DND-41 (cell line): ENCODE results near the gene DBNDD1.

Experiments
- ATAC-seq: fragments of 200-7000 bp; cut with Tn5 transposase; 3 replicates; pipeline ENCODE4 v1.9.1; 2021; ENCODE audit warnings: low read depth; ENCODE audit not compliant: insufficient read depth
- DNase-seq: peaks from one replicate; pipeline ENCODE4 v3.0.0-alpha.2; 2020
- H2AFZ ChIP-seq: 2 replicates; pipeline ENCODE4 v1.6.0; 2012; ENCODE audit warnings: low read depth, low read length
- H3K27ac ChIP-seq: 2 replicates; pipeline ENCODE4 v1.5.1; 2012; ENCODE audit warnings: low read length, inconsistent platforms
- H3K27me3 ChIP-seq: fragments of 200-600 bp; sonication (generic); 2 replicates; pipeline ENCODE4 v1.6.0; 2012; ENCODE audit warnings: low read length, mild to moderate bottlenecking, inconsistent platforms; ENCODE audit not compliant: insufficient read depth, poor library complexity
- H3K36me3 ChIP-seq: 2 replicates; pipeline ENCODE4 v1.5.1; 2012; ENCODE audit warnings: low read length, inconsistent platforms; ENCODE audit not compliant: insufficient read depth
- H3K4me1 ChIP-seq: 2 replicates; pipeline ENCODE4 v1.5.1; 2012; ENCODE audit warnings: mild to moderate bottlenecking, low read length; ENCODE audit not compliant: insufficient read depth
- H3K4me2 ChIP-seq: 2 replicates; pipeline ENCODE4 v1.6.0; 2012; ENCODE audit warnings: mild to moderate bottlenecking, moderate library complexity, low read length, inconsistent platforms; ENCODE audit not compliant: insufficient read depth
- H3K4me3 ChIP-seq, 2 experiments: fragments of 200-600 bp in 1 of 2; shearing (Covaris generic) in 1 of 2; 2 replicates each; pipeline ENCODE4 v1.5.1; 2012 to 2016; ENCODE audit warnings: inconsistent platforms in 2 of 2, low read length in 2 of 2, mild to moderate bottlenecking in 2 of 2, low read depth in 1 of 2, moderate library complexity in 1 of 2
- H3K79me2 ChIP-seq: 2 replicates; pipeline ENCODE4 v1.6.0; 2012; ENCODE audit warnings: low read length, inconsistent platforms; ENCODE audit not compliant: insufficient read depth
- H3K9ac ChIP-seq: 2 replicates; pipeline ENCODE4 v1.6.0; 2012; ENCODE audit warnings: low read depth, mild to moderate bottlenecking, inconsistent platforms, low read length, moderate library complexity
- H3K9me3 ChIP-seq: 2 replicates; pipeline ENCODE4 v1.5.1; 2012; ENCODE audit warnings: low read length, moderate library complexity, mild to moderate bottlenecking, inconsistent platforms; ENCODE audit not compliant: insufficient read depth, severe bottlenecking
- H4K20me1 ChIP-seq: 2 replicates; pipeline ENCODE4 v1.6.0; 2012; ENCODE audit warnings: low read length; ENCODE audit not compliant: insufficient read depth
- EZH2 ChIP-seq: IDR thresholded peaks from 3 replicates; pipeline ENCODE4 v1.6.1; 2012; ENCODE audit warnings: borderline replicate concordance, low read depth, mild to moderate bottlenecking, moderate library complexity, low read length, inconsistent platforms; ENCODE audit not compliant: severe bottlenecking
- TF ChIP-seq, protein P1 (sequence below): IDR thresholded peaks from 2 replicates; pipeline ENCODE4 v1.5.1; 2012; ENCODE audit warnings: borderline replicate concordance, low read length, moderate library complexity, mild to moderate bottlenecking; ENCODE audit not compliant: poor library complexity, severe bottlenecking; ENCODE audit errors: extremely low read depth

Gene DBNDD1

DNA sequence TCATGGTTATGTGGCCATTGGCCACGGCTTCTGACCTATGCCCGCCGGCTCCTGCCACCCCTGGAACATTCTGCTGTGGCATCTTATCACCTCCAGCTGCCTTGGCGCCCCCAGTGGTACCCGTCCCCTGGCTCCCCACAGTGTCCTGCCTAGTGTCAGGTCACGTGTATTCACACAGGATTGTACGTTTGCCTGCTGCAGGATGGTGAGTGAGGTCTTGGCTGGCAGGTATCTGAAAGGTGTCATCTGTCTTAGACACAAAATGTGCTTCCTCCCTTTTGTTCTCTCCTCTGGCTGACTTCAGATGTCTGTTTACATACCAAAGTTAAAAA lies 24.9 kb downstream of the DBNDD1 start:
- Histone ChIP-seq H3K4me1 (no peaks in the 10 kb centered on the region), H3K9me3 (peaks cover 4% of the 10 kb centered on the region), H3K79me2 (no peaks in the 10 kb centered on the region), H3K27ac (no peak overlapping the region; the same call in 1 of the 2 replicates), H3K9ac (no peak overlapping the region), H3K4me3 (no peak overlapping the region), H3K4me2 (no peak overlapping the region), H3K27me3 (no peaks in the 10 kb centered on the region), H3K36me3 (peaks cover 73% of the 10 kb centered on the region), H4K20me1 (peaks cover 26% of the 10 kb centered on the region), H2AFZ (no peak overlapping the region)
- TF ChIP-seq, protein P1, sequence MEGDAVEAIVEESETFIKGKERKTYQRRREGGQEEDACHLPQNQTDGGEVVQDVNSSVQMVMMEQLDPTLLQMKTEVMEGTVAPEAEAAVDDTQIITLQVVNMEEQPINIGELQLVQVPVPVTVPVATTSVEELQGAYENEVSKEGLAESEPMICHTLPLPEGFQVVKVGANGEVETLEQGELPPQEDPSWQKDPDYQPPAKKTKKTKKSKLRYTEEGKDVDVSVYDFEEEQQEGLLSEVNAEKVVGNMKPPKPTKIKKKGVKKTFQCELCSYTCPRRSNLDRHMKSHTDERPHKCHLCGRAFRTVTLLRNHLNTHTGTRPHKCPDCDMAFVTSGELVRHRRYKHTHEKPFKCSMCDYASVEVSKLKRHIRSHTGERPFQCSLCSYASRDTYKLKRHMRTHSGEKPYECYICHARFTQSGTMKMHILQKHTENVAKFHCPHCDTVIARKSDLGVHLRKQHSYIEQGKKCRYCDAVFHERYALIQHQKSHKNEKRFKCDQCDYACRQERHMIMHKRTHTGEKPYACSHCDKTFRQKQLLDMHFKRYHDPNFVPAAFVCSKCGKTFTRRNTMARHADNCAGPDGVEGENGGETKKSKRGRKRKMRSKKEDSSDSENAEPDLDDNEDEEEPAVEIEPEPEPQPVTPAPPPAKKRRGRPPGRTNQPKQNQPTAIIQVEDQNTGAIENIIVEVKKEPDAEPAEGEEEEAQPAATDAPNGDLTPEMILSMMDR = peak; percentile 2
- TF ChIP-seq EZH2 = no peak
- no peak for DNase-seq
- no peak for ATAC-seq

- peaks cover 22% of the 10 kb centered on the region for H4K20me1 ChIP-seq
- H3K36me3 ChIP-seq = peaks cover 74% of the 10 kb centered on the region
- H3K9ac ChIP-seq = no peak overlapping the region
- no peak overlapping the region for H3K4me2 ChIP-seq
- no peaks in the 10 kb centered on the region for H3K27me3 ChIP-seq
- DNase-seq (no peak), ATAC-seq (no peak)
- no peaks in the 10 kb centered on the region for H3K79me2 ChIP-seq
- H3K4me1 ChIP-seq = no peaks in the 10 kb centered on the region
- no peak overlapping the region for H3K4me3 ChIP-seq
- no peak for TF ChIP-seq EZH2
- TF ChIP-seq, protein P1 = no peak
- no peak overlapping the region for H3K27ac ChIP-seq
- peaks cover 4% of the 10 kb centered on the region for H3K9me3 ChIP-seq
- H2AFZ ChIP-seq = no peak overlapping the region
These were observed 25.3 kb downstream of the DBNDD1 start for GRCh38 chr16:89993971-89994370.

GRCh38 chr16:89993377-89993776 lies 25.9 kb downstream of the DBNDD1 start:
- Histone ChIP-seq H3K4me1 (no peaks in the 10 kb centered on the region), H3K27ac (no peak overlapping the region), H2AFZ (no peak overlapping the region), H3K4me2 (no peak overlapping the region), H3K36me3 (peaks cover 76% of the 10 kb centered on the region), H3K4me3 (no peak overlapping the region), H3K9me3 (peaks cover 4% of the 10 kb centered on the region), H3K9ac (no peak overlapping the region), H3K79me2 (no peaks in the 10 kb centered on the region), H4K20me1 (peaks cover 17% of the 10 kb centered on the region), H3K27me3 (no peaks in the 10 kb centered on the region)
- no peak for ATAC-seq
- TF ChIP-seq, protein P1 = no peak
- TF ChIP-seq EZH2 = no peak
- DNase-seq = no peak

- Histone ChIP-seq H3K27ac (no peak overlapping the region), H3K4me1 (no peaks in the 10 kb centered on the region), H3K9me3 (peaks cover 4% of the 10 kb centered on the region), H3K36me3 (peaks cover 85% of the 10 kb centered on the region), H3K9ac (no peak overlapping the region), H2AFZ (no peak overlapping the region), H4K20me1 (peaks cover 5% of the 10 kb centered on the region; the same call in 1 of the 2 replicates), H3K27me3 (no peaks in the 10 kb centered on the region), H3K4me2 (no peak overlapping the region), H3K79me2 (no peaks in the 10 kb centered on the region), H3K4me3 (no peak overlapping the region)
- ATAC-seq = no peak
- no peak for DNase-seq
- no peak for TF ChIP-seq EZH2
- TF ChIP-seq, protein P1 = no peak
These were observed 28.5 kb downstream of the DBNDD1 start for GRCh38 chr16:89990799-89991198.
